ENCODE data around the gene CNPY1. TPM values are rescaled to one million over a fixed set of nuclear protein-coding genes. Genes with fewer than 3 reads are reported as not detected.

The CNPY1 gene
- total RNA-seq, 1 donor from 2014 or later: not detected

- no peak for TF ChIP-seq CTCF (IDR thresholded peaks at IDR 0.05; ENCODE audit: borderline replicate concordance)
Observed at GRCh38 chr7:155550916-155551315, 4.6 kb upstream of the CNPY1 start.

GRCh38 chr7:155549226-155549625, 2.9 kb upstream of the CNPY1 start:
- TF ChIP-seq CTCF (IDR thresholded peaks at IDR 0.05; ENCODE audit: borderline replicate concordance): no peak
- H3K4me3 ChIP-seq: no peak overlapping the region
- H3K27ac ChIP-seq (replicated peaks): no peak overlapping the region
- intact Hi-C loops (cut with micrococcal nuclease): no loop called here
- H3K4me1 ChIP-seq: no peaks in the 10 kb centered on the region
- DNase-seq: no peak
- H3K27me3 ChIP-seq (ENCODE audit: low read depth): peaks cover 84% of the 10 kb centered on the region
- H3K9me3 ChIP-seq (replicated peaks): peaks cover 7% of the 10 kb centered on the region
- no peaks in the 10 kb centered on the region for H3K36me3 ChIP-seq

More at GRCh38 chr7:155550916-155551315, 4.6 kb upstream of the CNPY1 start:
- H3K9me3 ChIP-seq (replicated peaks): peaks cover 7% of the 10 kb centered on the region
- intact Hi-C loops (cut with micrococcal nuclease): no loop called here
- H3K27ac ChIP-seq (replicated peaks): no peak overlapping the region
- H3K36me3 ChIP-seq: no peaks in the 10 kb centered on the region
- H3K27me3 ChIP-seq (ENCODE audit: low read depth): peaks cover 81% of the 10 kb centered on the region
- H3K4me3 ChIP-seq: no peak overlapping the region
- no peak for DNase-seq
- H3K4me1 ChIP-seq: no peaks in the 10 kb centered on the region

GRCh38 chr7:155547161-155547791, 917 bp upstream of the CNPY1 start:
- no peaks in the 10 kb centered on the region for H3K36me3 ChIP-seq
- H3K9me3 ChIP-seq (replicated peaks): peaks cover 6% of the 10 kb centered on the region
- H3K27me3 ChIP-seq (ENCODE audit: low read depth): peaks cover 93% of the 10 kb centered on the region
- no peak overlapping the region for H3K4me3 ChIP-seq
- no peak for DNase-seq
- intact Hi-C loops (cut with micrococcal nuclease): no loop called here
- H3K27ac ChIP-seq (replicated peaks): no peak overlapping the region
- no peaks in the 10 kb centered on the region for H3K4me1 ChIP-seq
- no peak for TF ChIP-seq CTCF (IDR thresholded peaks at IDR 0.05; ENCODE audit: borderline replicate concordance)

GRCh38 chr7:155545348-155545747, 1.0 kb downstream of the CNPY1 start:
- Histone ChIP-seq H3K27ac (replicated peaks) (no peak overlapping the region), H3K27me3 (ENCODE audit: low read depth) (peaks cover 100% of the 10 kb centered on the region), H3K4me3 (no peak overlapping the region), H3K4me1 (no peaks in the 10 kb centered on the region), H3K36me3 (no peaks in the 10 kb centered on the region), H3K9me3 (replicated peaks) (no peaks in the 10 kb centered on the region)
- TF ChIP-seq CTCF (IDR thresholded peaks at IDR 0.05; ENCODE audit: borderline replicate concordance): no peak
- intact Hi-C loops (cut with micrococcal nuclease): no loop called here
- DNase-seq: no peak

GRCh38 chr7:155544485-155544884, 1.9 kb downstream of the CNPY1 start:
- Histone ChIP-seq H3K4me3 (no peak overlapping the region), H3K27me3 (ENCODE audit: low read depth) (peaks cover 100% of the 10 kb centered on the region), H3K9me3 (replicated peaks) (no peaks in the 10 kb centered on the region), H3K27ac (replicated peaks) (no peak overlapping the region), H3K4me1 (no peaks in the 10 kb centered on the region), H3K36me3 (no peaks in the 10 kb centered on the region)
- intact Hi-C loops (cut with micrococcal nuclease): no loop called here
- DNase-seq: no peak
- no peak for TF ChIP-seq CTCF (IDR thresholded peaks at IDR 0.05; ENCODE audit: borderline replicate concordance)

All from left ventricle myocardium inferior (tissue), 1 donor.